ENCODE results near the gene RILPL2. TPM values are rescaled to one million over a fixed set of nuclear protein-coding genes. Genes with fewer than 3 reads are reported as not detected.
"Not testable (repeated sequence)": the region's sequence is repeated elsewhere in the genome, so short reads cannot be mapped to it uniquely, and the experiment has no call there.

The RILPL2 gene
- total and polyA plus RNA-seq, 2 experiments from 2014 or later, result 1.4 to 2.0 TPM

DNA sequence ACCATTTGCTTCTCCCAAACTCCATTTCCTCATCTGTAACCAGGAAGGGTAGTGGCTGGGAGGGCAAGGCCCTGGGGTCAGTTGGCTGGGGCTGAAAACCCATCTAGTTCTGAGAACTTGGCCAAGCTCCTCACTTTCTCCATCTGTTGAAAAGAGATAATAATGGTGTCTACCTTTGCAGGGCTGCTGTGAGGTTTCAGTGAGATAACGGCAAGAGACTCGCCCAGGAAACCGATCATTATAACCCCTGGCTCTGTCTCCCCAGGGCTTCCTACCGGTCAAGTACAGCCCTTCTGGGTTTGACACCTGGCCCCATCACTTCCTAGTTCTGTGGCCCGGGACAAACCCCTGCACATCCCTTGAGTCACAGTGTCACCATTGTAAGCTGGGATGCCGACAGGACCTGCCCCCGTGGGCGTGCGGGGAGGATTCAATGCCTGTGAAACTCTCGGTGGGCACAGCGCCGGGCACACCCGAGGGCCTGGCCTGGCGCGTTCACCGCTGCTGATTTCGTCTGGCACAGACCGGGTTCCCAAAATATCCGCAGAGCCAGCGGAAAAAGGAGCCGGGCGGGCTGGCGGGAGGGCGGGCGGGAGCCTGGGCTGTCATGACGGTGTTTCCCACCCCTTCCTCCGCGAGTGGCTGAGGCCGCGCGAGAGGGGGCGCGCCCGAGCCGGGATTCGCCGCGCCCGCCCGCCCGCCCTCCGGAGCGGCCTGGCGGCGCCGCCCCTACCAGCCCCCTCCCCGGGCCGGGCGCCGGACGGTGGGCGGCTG is 48.1 kb downstream of the RILPL2 start:
- H3F3A ChIP-seq (replicated peaks; ENCODE audit: low read depth), result peaks cover 36% of the 10 kb centered on the region
- DNase-seq (ENCODE audit: low spot score) (peak; percentile 70), ATAC-seq (peak; percentile 9)
- H4K20me1 ChIP-seq (replicated peaks; ENCODE audit: insufficient read depth), result peaks cover 25% of the 10 kb centered on the region
- H3K9me2 ChIP-seq (ENCODE audit: insufficient read depth), result no peaks in the 10 kb centered on the region
- peaks cover 20% of the 10 kb centered on the region for H3K27me3 ChIP-seq (ENCODE audit: insufficient read depth)
- H3K36me3 Mint-ChIP-seq (ENCODE audit: low read depth), result peaks cover 35% of the 10 kb centered on the region
- peak overlapping the region; percentile 65 for H3K4me3 ChIP-seq
- H3K4me2 ChIP-seq, result peak overlapping the region; percentile 94
- no peak overlapping the region; the same call in 1 of the 2 replicates for H2AFZ ChIP-seq
- H3K4me1 ChIP-seq (ENCODE audit: insufficient read depth), result peaks cover 19% of the 10 kb centered on the region; the same call in 1 of the 2 replicates
- H3K4me1 Mint-ChIP-seq, result peaks cover 19% of the 10 kb centered on the region
- no peak overlapping the region for H3K27ac Mint-ChIP-seq
- H3K27me3 Mint-ChIP-seq (ENCODE audit: insufficient read depth, low read depth, poor library complexity), result peaks cover 45% of the 10 kb centered on the region
- H3K9me3 Mint-ChIP-seq, result peaks cover 2% of the 10 kb centered on the region; the same call in 1 of the 3 replicates
- peak overlapping the region; percentile 70 for H3K4me3 Mint-ChIP-seq
- H3K79me2 ChIP-seq (replicated peaks; ENCODE audit: insufficient read depth), result peaks cover 42% of the 10 kb centered on the region
- TF ChIP-seq EZH2 (IDR thresholded peaks at IDR 0.05; ENCODE audit: low read depth, unreplicated experiment), result no peak
- TF ChIP-seq, protein P1, sequence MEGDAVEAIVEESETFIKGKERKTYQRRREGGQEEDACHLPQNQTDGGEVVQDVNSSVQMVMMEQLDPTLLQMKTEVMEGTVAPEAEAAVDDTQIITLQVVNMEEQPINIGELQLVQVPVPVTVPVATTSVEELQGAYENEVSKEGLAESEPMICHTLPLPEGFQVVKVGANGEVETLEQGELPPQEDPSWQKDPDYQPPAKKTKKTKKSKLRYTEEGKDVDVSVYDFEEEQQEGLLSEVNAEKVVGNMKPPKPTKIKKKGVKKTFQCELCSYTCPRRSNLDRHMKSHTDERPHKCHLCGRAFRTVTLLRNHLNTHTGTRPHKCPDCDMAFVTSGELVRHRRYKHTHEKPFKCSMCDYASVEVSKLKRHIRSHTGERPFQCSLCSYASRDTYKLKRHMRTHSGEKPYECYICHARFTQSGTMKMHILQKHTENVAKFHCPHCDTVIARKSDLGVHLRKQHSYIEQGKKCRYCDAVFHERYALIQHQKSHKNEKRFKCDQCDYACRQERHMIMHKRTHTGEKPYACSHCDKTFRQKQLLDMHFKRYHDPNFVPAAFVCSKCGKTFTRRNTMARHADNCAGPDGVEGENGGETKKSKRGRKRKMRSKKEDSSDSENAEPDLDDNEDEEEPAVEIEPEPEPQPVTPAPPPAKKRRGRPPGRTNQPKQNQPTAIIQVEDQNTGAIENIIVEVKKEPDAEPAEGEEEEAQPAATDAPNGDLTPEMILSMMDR (conservative IDR thresholded peaks at IDR 0.05; ENCODE audit: low read depth in 2 of 2), result 0 out of 4 replicates have a peak, but pooled peaks of 1 of the 2 experiments have one; percentile 12
- H3K27ac ChIP-seq (ENCODE audit: low read depth), result no peak overlapping the region
- H3K36me3 ChIP-seq (ENCODE audit: insufficient read depth), result peaks cover 12% of the 10 kb centered on the region

DNA sequence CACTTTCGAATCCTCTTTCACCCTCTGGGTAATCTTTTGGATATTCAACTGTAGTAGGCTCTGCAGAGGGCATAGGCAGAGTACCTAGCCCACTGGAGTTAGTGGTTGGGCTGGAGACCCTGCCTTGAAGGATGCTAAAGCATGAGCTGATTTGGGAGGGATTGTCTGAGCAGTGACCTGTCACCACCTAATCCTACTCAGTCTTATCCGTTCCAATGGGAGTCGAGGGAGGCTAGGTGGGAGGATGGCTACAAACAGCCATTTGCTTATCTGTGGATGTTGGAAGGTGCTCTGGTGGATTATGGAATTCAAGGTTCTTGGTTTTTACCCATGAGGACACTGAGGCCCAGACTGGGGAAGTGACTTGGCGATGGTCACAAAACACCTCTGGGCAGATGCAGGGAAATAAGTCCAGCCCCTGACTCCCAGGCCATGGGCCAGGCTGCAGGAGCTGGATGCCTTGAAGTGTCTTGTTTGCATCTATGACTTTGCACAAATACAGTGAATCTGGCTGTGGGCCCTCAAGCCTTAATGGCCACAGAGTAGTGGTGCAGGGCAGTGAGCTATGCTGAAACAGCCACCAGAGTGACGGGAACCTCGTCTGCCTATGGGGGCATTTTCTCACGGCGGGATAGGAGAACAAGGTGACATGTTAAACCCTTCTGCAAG is 48.8 kb downstream of the RILPL2 start:
- H3K27me3 Mint-ChIP-seq (ENCODE audit: insufficient read depth, low read depth, poor library complexity), result peaks cover 45% of the 10 kb centered on the region

DNA sequence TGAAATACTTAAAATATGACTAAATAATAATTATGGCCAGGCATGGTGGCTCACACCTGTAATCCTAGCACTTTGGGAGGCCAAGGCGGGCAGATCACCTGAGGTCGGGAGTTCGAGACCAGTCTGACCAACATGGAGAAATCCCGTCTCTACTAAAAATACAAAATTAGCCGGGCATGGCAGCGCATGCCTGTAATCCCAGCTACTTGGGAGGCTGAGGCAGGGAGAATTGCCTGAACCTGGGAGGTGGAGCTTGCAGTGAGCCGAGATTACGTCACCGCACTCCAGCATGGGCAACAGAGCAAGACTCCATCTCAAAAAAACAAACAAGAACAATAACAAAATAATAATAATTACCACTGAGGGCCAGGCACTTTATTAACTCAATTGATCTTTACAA is 50.9 kb downstream of the RILPL2 start:
- peak overlapping the region; percentile 90; the same call in 1 of the 2 replicates for H3K4me2 ChIP-seq
- H3K79me2 ChIP-seq (replicated peaks; ENCODE audit: insufficient read depth), result peaks cover 32% of the 10 kb centered on the region
- H3K36me3 Mint-ChIP-seq (ENCODE audit: low read depth), result not testable (repeated sequence)

More for the DNA sequence above, 48.8 kb downstream of the RILPL2 start:
- ATAC-seq (no peak), DNase-seq (ENCODE audit: low spot score) (peak; percentile 12)
- Mint-ChIP-seq H3K4me1 (peaks cover 19% of the 10 kb centered on the region), H3K9me3 (peaks cover 3% of the 10 kb centered on the region; the same call in 1 of the 3 replicates), H3K36me3 (ENCODE audit: low read depth) (peaks cover 28% of the 10 kb centered on the region), H3K4me3 (peak overlapping the region; percentile 70), H3K27ac (no peak overlapping the region)
- Histone ChIP-seq H3K27ac (ENCODE audit: low read depth) (no peak overlapping the region), H3K36me3 (ENCODE audit: insufficient read depth) (peaks cover 9% of the 10 kb centered on the region), H3K79me2 (replicated peaks; ENCODE audit: insufficient read depth) (peaks cover 42% of the 10 kb centered on the region), H3K4me1 (ENCODE audit: insufficient read depth) (peaks cover 19% of the 10 kb centered on the region; the same call in 1 of the 2 replicates), H2AFZ (no peak overlapping the region), H3F3A (replicated peaks; ENCODE audit: low read depth) (peaks cover 36% of the 10 kb centered on the region), H3K27me3 (ENCODE audit: insufficient read depth) (peaks cover 20% of the 10 kb centered on the region), H3K4me2 (peak overlapping the region; percentile 94), H4K20me1 (replicated peaks; ENCODE audit: insufficient read depth) (peaks cover 25% of the 10 kb centered on the region), H3K9me2 (ENCODE audit: insufficient read depth) (no peaks in the 10 kb centered on the region), H3K4me3 (peak overlapping the region; percentile 65)
- TF ChIP-seq, protein P2, sequence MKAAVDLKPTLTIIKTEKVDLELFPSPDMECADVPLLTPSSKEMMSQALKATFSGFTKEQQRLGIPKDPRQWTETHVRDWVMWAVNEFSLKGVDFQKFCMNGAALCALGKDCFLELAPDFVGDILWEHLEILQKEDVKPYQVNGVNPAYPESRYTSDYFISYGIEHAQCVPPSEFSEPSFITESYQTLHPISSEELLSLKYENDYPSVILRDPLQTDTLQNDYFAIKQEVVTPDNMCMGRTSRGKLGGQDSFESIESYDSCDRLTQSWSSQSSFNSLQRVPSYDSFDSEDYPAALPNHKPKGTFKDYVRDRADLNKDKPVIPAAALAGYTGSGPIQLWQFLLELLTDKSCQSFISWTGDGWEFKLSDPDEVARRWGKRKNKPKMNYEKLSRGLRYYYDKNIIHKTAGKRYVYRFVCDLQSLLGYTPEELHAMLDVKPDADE (IDR thresholded peaks at IDR 0.05), result no peak
- no peak for TF ChIP-seq STAT1 (IDR thresholded peaks at IDR 0.05; ENCODE audit: unreplicated experiment)
- TF ChIP-seq ZNF331 (CRISPR knock-in tag; IDR thresholded peaks at IDR 0.05; ENCODE audit: low read depth), result no peak
- no peak for TF ChIP-seq EZH2 (IDR thresholded peaks at IDR 0.05; ENCODE audit: low read depth, unreplicated experiment)
- no peak for TF ChIP-seq EZH2phosphoT487 (IDR thresholded peaks at IDR 0.05; ENCODE audit: unreplicated experiment)
- no peak for TF ChIP-seq ZNF114 (CRISPR knock-in tag; IDR thresholded peaks at IDR 0.05)

More for the DNA sequence above, 50.9 kb downstream of the RILPL2 start:
- peaks cover 28% of the 10 kb centered on the region for H3F3A ChIP-seq (replicated peaks; ENCODE audit: low read depth)
- Mint-ChIP-seq H3K27me3 (ENCODE audit: insufficient read depth, low read depth, poor library complexity) (peaks cover 39% of the 10 kb centered on the region), H3K4me3 (peak overlapping the region; percentile 93; the same call in 2 of the 3 replicates), H3K4me1 (peaks cover 20% of the 10 kb centered on the region)
- H3K9me2 ChIP-seq (ENCODE audit: insufficient read depth); DNase-seq (ENCODE audit: low spot score); ATAC-seq; H3K9me3 Mint-ChIP-seq; H3K27ac Mint-ChIP-seq; H3K36me3 ChIP-seq (ENCODE audit: insufficient read depth); H2AFZ ChIP-seq; H3K27ac ChIP-seq (ENCODE audit: low read depth): not testable (repeated sequence)
- H3K4me1 ChIP-seq (ENCODE audit: insufficient read depth), result peaks cover 19% of the 10 kb centered on the region; the same call in 1 of the 2 replicates
- H4K20me1 ChIP-seq (replicated peaks; ENCODE audit: insufficient read depth), result peaks cover 22% of the 10 kb centered on the region
- peak overlapping the region; percentile 98; the same call in 1 of the 2 replicates for H3K4me3 ChIP-seq
- H3K27me3 ChIP-seq (ENCODE audit: insufficient read depth), result peaks cover 20% of the 10 kb centered on the region

Data from GM23338 (cell line).